Activated naive CD4-positive, alpha-beta T cell treated with anti-CD3 and anti-CD28 coated beads, Interleukin-2, amount 10 ng/mL, durations not matched to agents 7 days and 5 days (primary cell): ENCODE measurements around the gene FIGNL2.

Experiments
- CTCF ChIA-PET: fragments of 350-600 bp; sonication (Branson Sonifier 250); formaldehyde crosslinking; loops from one replicate; lab custom pipeline; 2021; ENCODE audit warnings: antibody characterized with exemption; lab: Charles Lee
- DNase-seq: peaks from one replicate; pipeline ENCODE4 v3.0.0-alpha.2; 2020
- H3K27ac Mint-ChIP-seq: one replicate; pipeline ENCODE4 v1.8.0; 2021; ENCODE audit warnings: mild to moderate bottlenecking, moderate library complexity, mixed read lengths
- H3K27me3 Mint-ChIP-seq: one replicate; pipeline ENCODE4 v1.8.0; 2021; ENCODE audit warnings: mild to moderate bottlenecking, mixed read lengths
- H3K36me3 Mint-ChIP-seq: one replicate; pipeline ENCODE4 v1.8.0; 2021; ENCODE audit warnings: mixed read lengths
- H3K4me1 Mint-ChIP-seq: one replicate; pipeline ENCODE4 v1.8.0; 2021; ENCODE audit warnings: mixed read lengths
- H3K4me3 Mint-ChIP-seq: one replicate; pipeline ENCODE4 v1.8.0; 2021; ENCODE audit warnings: mild to moderate bottlenecking, moderate library complexity, mixed read lengths
- H3K9me3 Mint-ChIP-seq: one replicate; pipeline ENCODE4 v1.8.0; 2021; ENCODE audit warnings: mixed read lengths

Gene FIGNL2

GRCh38 chr12:51869496-51869865 is 21.0 kb upstream of the FIGNL2 start:
- Mint-ChIP-seq H3K27me3 (peaks cover 83% of the 10 kb centered on the region), H3K27ac (no peak overlapping the region), H3K4me3 (no peak overlapping the region), H3K9me3 (no peaks in the 10 kb centered on the region), H3K36me3 (no peaks in the 10 kb centered on the region), H3K4me1 (peaks cover 9% of the 10 kb centered on the region)
- CTCF ChIA-PET: no interaction called here
- no peak for DNase-seq

GRCh38 chr12:51868821-51869495 is 20.4 kb upstream of the FIGNL2 start:
- Mint-ChIP-seq H3K27me3 (peaks cover 85% of the 10 kb centered on the region), H3K27ac (no peak overlapping the region), H3K9me3 (no peaks in the 10 kb centered on the region), H3K36me3 (no peaks in the 10 kb centered on the region), H3K4me3 (no peak overlapping the region), H3K4me1 (peaks cover 11% of the 10 kb centered on the region)
- DNase-seq: no peak
- CTCF ChIA-PET: no interaction called here

- peaks cover 15% of the 10 kb centered on the region for H3K4me1 Mint-ChIP-seq
- CTCF ChIA-PET: no interaction called here
- H3K27ac Mint-ChIP-seq: no peak overlapping the region
- H3K4me3 Mint-ChIP-seq: no peak overlapping the region
- no peaks in the 10 kb centered on the region for H3K36me3 Mint-ChIP-seq
- DNase-seq: no peak
- H3K9me3 Mint-ChIP-seq: no peaks in the 10 kb centered on the region
- H3K27me3 Mint-ChIP-seq: peaks cover 87% of the 10 kb centered on the region
These were observed 19.4 kb upstream of the FIGNL2 start for GRCh38 chr12:51867796-51868428.

- Mint-ChIP-seq H3K4me3 (no peak overlapping the region), H3K36me3 (no peaks in the 10 kb centered on the region), H3K9me3 (no peaks in the 10 kb centered on the region), H3K27ac (no peak overlapping the region), H3K27me3 (peaks cover 92% of the 10 kb centered on the region), H3K4me1 (peaks cover 15% of the 10 kb centered on the region)
- DNase-seq: no peak
- CTCF ChIA-PET: no interaction called here
These were observed 18.9 kb upstream of the FIGNL2 start for GRCh38 chr12:51867371-51867770.

DNA sequence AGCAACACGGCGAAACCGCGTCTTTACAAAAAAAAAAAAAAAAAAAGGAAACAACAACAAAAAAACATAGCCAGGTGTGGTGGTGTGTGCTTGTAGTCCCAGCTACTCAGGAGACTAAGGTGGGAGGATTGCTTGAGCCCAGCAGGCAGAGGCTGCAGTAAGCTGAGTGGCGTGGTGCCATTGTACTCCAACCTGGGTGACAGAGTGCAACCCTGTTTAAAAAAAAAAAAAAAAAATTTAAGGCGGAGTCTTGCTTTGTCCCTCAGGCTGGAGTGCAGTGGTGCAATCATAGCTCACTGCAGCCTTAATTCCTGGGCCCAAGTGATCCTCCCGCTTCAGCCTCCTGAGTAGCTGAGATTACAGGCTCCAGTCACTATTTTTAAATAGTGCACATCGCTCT is 18.2 kb upstream of the FIGNL2 start:
- CTCF ChIA-PET: no interaction called here
- Mint-ChIP-seq H3K9me3 (no peaks in the 10 kb centered on the region), H3K36me3 (no peaks in the 10 kb centered on the region), H3K4me1 (peaks cover 15% of the 10 kb centered on the region), H3K4me3 (no peak overlapping the region), H3K27me3 (peaks cover 97% of the 10 kb centered on the region), H3K27ac (no peak overlapping the region)
- no peak for DNase-seq

GRCh38 chr12:51866324-51866723 is 17.8 kb upstream of the FIGNL2 start:
- Mint-ChIP-seq H3K36me3 (no peaks in the 10 kb centered on the region), H3K27ac (no peak overlapping the region), H3K27me3 (peaks cover 97% of the 10 kb centered on the region), H3K4me1 (peaks cover 15% of the 10 kb centered on the region), H3K4me3 (no peak overlapping the region), H3K9me3 (no peaks in the 10 kb centered on the region)
- CTCF ChIA-PET: no interaction called here
- DNase-seq: no peak

- CTCF ChIA-PET: no interaction called here
- Mint-ChIP-seq H3K4me1 (peaks cover 15% of the 10 kb centered on the region), H3K4me3 (no peak overlapping the region), H3K27me3 (peaks cover 98% of the 10 kb centered on the region), H3K36me3 (no peaks in the 10 kb centered on the region), H3K27ac (no peak overlapping the region), H3K9me3 (no peaks in the 10 kb centered on the region)
- DNase-seq: no peak
These were observed 17.3 kb upstream of the FIGNL2 start for GRCh38 chr12:51865757-51866270.

- DNase-seq: no peak
- no peak overlapping the region for H3K27ac Mint-ChIP-seq
- no peaks in the 10 kb centered on the region for H3K36me3 Mint-ChIP-seq
- no peaks in the 10 kb centered on the region for H3K9me3 Mint-ChIP-seq
- H3K27me3 Mint-ChIP-seq: peaks cover 97% of the 10 kb centered on the region
- CTCF ChIA-PET: interaction anchor here (4.2 kb wide), 1 partner anchor 9 kb away, joined by 27 read pairs; no protein-coding TSS in a partner anchor
- peaks cover 12% of the 10 kb centered on the region for H3K4me1 Mint-ChIP-seq
- H3K4me3 Mint-ChIP-seq: no peak overlapping the region
These were observed 16.5 kb upstream of the FIGNL2 start for GRCh38 chr12:51864833-51865670.

- H3K4me1 Mint-ChIP-seq: peaks cover 12% of the 10 kb centered on the region
- no peak overlapping the region for H3K4me3 Mint-ChIP-seq
- peak; percentile 30 for DNase-seq
- peaks cover 89% of the 10 kb centered on the region for H3K27me3 Mint-ChIP-seq
- H3K36me3 Mint-ChIP-seq: no peaks in the 10 kb centered on the region
- no peaks in the 10 kb centered on the region for H3K9me3 Mint-ChIP-seq
- H3K27ac Mint-ChIP-seq: no peak overlapping the region
- CTCF ChIA-PET: interaction anchor here (4.2 kb wide), 1 partner anchor 10 kb away, joined by 27 read pairs; no protein-coding TSS in a partner anchor
These were observed 15.7 kb upstream of the FIGNL2 start for GRCh38 chr12:51863933-51864832.

- Mint-ChIP-seq H3K4me3 (no peak overlapping the region), H3K27ac (no peak overlapping the region), H3K4me1 (peaks cover 11% of the 10 kb centered on the region), H3K36me3 (no peaks in the 10 kb centered on the region), H3K9me3 (no peaks in the 10 kb centered on the region), H3K27me3 (peaks cover 81% of the 10 kb centered on the region)
- CTCF ChIA-PET: interaction anchor here (4.2 kb wide), 1 partner anchor 10 kb away, joined by 27 read pairs; no protein-coding TSS in a partner anchor
- DNase-seq: no peak
These were observed 14.9 kb upstream of the FIGNL2 start for GRCh38 chr12:51863363-51863932.

DNA sequence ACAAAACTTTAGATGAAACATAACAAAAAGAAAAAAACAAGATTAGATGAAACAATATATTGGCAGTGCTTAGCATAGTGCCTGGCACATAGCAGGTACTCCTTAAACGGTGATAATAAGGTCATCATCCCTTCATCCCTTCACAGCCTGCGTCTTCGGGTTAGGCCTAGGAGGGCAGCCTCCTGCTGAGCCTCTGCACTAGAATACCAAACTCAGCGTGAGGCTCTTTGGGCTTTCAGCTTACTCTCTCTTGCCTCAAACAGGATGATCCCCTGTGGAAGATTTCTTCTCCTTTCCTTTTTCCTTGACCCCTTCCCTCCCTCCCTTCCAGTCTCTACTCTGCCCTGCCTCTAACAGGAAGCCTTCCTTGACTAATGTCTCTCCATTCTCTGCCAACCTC is 14.4 kb upstream of the FIGNL2 start:
- Mint-ChIP-seq H3K4me3 (no peak overlapping the region), H3K4me1 (peaks cover 8% of the 10 kb centered on the region), H3K9me3 (no peaks in the 10 kb centered on the region), H3K27ac (no peak overlapping the region), H3K36me3 (no peaks in the 10 kb centered on the region), H3K27me3 (peaks cover 76% of the 10 kb centered on the region)
- no peak for DNase-seq
- CTCF ChIA-PET: interaction anchor here (4.2 kb wide), 1 partner anchor 11 kb away, joined by 27 read pairs; no protein-coding TSS in a partner anchor

DNA sequence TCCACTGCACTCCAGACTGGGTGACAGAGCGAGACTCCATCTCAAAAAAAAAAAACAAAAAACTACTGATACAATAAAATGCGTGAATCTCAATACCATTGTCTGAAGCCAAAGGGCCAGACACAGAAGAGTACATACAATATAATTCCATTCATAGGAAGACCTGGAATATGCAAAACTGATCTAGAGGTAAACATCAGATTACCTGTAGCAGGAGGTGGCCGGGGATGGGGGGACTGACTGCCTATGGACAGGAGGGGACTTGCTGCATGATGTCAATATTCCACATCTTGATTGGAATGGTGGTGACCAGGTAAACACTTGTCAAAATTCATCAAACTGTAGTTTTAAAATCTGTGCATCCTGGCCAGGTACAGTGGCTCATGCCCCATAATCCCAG is 12.5 kb upstream of the FIGNL2 start:
- no peaks in the 10 kb centered on the region for H3K36me3 Mint-ChIP-seq
- H3K4me3 Mint-ChIP-seq: no peak overlapping the region
- no peaks in the 10 kb centered on the region for H3K9me3 Mint-ChIP-seq
- CTCF ChIA-PET: interaction anchor here (4.2 kb wide), 1 partner anchor 13 kb away, joined by 27 read pairs; no protein-coding TSS in a partner anchor
- peaks cover 8% of the 10 kb centered on the region for H3K4me1 Mint-ChIP-seq
- no peak overlapping the region for H3K27ac Mint-ChIP-seq
- no peak for DNase-seq
- H3K27me3 Mint-ChIP-seq: peaks cover 73% of the 10 kb centered on the region
